NCI-H1105 treated with DMSO at 0.1 percent for 48 hours (cell line): Measurements from ENCODE around the gene CNMD.
A peak's percentile ranks its signal among the peaks of the same experiment; 100 is the strongest.

Experiments
- DNase-seq: peaks from one replicate; lab custom pipeline; 2025; lab: John Stamatoyannopoulos, UW

The CNMD gene

DNA sequence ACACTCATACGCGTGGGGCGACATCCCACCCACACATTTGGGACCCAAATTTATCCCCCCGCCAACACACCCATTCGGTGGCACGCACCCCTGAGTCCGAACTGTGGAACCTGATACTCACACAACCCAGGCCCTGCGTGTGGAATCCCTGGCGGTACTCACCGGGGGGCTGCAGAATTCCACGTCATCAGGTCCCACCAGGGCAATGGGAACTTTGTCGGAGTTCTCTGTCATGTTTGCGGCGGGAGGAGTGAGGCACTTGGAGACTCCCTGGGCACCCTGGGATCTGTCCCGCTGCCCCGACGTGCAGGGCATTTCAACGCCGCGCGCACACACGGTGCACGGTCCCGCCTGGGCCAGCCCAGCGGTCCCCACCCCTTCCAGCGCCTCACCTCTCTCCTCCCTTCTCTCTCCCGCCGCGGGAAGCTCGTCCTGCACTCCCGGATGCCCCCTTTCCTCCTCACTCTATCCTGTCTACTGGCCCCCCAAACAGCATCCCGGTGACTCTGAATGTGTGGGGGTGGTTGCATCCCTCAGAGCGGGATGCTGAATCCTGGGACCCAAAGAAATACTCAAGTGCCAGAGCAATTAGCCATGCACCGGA lies at the start of gene CNMD:
CNMD (minus strand) TSS at position 353 of the 604 bp plus-strand sequence; CDS start at position 234, 119 bp downstream.
- no peak for DNase-seq

DNA sequence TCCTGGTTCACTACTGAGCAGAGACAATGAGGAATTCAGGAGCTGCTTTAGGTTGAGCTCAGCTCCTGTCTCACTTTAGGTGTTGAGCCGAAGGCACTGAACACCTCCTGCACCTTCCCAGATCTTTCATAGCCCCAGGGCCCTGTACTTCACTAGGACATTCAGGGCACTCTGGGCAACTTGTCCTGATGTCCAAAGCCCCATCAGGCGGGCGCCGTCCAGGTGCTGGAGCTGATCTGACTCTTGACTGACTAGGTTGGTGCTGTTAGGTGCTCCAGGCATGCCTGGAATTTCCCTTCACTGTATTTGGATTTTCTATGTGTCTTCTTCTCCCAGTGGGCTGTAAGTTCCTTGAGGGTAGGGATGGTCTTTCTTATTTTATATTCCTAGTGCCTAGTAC lies 48.4 kb upstream of the CNMD start:
- DNase-seq = no peak

DNA sequence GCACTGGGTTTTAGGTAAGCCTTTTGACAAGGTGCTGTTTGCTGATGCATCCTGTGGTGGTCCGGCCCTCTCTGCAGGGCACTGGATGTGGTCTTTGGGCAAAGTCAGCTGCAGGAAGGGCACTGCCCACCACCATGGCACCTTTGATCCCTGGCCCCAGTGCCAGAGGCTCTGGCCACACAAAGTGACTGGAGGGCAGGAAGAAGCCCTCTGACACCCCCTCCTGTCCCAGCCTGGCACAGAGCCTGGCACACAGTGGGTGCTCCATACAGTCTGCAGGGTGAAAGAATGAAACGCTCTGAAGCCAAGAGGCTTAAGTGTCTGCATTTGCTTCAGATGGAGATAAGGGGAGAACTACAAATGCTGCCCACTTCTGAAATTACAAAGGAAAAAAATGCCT lies 47.6 kb upstream of the CNMD start:
- DNase-seq = no peak

- DNase-seq = no peak
Observed at GRCh38 chr13:52786766-52787165, 47.1 kb upstream of the CNMD start.

DNA sequence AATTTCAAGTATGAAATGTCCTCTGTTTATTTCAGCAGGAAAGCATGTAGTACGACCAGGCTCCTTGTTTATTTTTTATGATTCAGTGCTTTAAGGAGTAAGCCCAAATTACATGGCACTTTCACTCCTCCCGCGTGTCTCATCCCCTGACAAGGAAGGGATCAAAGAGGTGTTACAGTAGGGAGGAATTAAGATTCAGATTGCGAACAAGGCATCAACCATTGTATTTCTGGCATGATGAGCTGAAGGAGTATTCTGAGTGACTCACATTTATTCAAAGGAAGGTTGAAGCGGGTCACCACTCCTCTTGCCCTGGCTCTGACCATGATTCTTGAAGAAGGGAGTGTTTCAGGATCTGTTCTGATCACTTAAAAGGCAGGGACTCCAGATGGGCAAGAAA lies 46.1 kb upstream of the CNMD start:
- no peak for DNase-seq

DNA sequence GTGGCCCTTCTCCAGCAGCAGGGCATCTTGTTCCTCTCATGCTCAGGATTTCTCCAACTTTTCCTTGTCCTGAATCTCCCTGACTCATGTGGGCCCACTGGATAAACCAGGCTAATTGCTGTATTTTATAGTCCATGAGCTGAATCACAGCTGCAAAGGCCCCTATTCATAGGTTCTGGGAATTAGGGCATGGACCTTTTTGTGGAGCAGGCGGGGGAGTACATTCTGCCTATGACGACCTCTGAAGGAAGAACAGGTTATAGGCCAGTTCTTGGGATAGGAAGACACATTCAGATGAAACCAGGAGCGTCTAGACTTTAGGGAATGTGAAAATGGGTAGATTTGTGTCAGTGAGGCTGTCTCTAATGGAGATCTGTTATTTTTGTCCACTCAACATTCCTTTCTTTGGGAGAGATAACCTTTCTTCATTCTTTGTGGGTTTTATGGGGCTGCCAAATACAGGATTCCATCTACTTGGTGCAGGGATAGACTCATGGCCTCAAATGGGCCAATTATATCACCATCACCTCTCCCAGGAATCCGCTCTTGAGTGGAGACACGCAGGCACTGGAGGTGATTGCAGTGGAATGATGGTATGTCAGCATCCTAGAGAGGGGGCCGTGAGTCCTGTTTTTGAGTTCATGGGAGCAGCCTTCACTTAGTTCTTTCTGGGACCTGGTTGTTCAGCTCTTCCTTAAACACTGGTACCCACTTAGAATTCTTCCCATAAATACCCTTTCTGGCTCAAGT lies 45.1 kb upstream of the CNMD start:
- DNase-seq = no peak

- DNase-seq = no peak
Observed at GRCh38 chr13:52783943-52784342, 44.3 kb upstream of the CNMD start.

DNA sequence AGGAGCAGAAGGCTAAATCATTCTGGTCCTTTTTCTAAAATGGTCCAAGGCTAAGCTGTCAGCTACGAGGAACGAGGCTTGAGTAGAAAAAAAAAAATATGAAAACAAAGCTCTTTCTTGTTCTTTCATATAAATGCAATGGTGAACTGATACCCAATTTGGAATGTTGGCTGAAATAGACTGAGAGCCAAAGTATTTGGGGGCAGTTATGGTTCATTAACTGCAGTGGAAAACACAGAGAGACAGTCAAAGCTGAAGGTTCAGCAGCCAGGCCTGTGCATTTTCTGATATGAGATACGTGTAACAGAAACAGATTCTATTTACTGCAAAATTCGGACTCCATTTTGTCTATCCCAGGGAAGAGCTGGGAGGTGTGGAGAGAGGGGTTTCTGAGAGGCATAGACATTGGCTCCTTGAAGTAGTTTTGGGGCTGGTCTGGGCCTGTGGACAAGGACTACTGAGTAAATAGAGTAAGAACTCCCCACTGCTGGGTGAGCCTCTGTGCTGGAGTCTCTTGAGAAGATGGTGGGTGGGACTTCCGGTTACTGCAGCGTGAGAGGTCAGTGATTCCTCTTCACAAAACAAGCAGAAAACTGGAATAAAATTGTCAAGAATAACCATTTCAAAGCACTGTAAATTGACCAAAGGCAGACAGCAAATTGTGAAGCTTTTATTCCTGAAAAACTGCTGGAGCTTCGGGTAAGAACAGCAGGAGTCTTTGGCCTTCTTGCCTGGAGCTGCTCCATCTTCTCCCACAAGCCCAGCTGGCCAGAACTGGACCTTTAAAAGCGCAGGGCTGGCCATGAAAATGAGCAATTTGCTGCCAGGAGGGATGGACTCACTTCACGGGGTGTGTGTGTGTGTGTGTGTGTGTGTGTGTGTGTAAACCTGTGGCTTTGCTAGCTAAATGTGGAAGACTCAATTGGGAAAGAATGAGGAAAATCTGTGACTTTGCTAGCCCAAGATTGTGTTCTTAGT lies 43.1 kb upstream of the CNMD start:
- DNase-seq = no peak

DNA sequence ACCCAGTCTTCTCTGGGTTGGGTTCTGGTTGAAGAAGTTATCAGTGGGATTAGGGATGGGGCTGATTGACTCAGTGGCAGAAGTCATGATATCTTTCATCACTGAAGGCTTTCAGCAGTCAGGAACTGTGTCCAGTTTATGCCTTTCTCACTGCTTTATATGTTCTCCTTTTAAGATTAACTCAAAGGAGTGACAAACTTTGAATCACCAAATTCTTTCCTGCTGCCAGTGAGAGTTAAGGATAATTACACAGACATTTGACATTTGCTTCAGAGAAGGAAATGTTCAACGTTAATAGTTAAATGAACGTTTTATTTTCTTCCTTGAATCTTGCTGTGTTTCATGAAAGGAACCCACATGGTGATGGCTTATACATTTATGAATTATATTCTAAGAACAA lies 41.0 kb upstream of the CNMD start:
- no peak for DNase-seq

DNA sequence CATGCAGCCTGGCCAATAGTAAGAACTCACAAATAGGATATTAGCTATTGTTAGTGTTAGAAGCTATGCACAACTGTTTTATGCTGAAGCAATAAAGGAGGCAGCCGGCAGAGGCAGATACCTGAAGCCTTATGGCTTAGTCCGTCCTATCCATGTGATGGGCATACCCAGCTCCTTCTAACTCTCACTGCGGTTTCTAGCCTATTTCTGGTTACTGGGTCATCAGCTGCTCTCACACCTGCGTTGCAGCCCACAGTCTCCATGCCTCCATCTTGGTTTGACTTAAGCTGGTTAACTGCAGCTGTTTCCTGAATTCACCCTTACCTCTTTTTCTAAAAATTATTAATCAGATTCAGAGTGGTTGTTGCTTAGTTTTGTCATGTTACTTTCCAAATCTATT lies 40.5 kb upstream of the CNMD start:
- no peak for DNase-seq

GRCh38 chr13:52779103-52779502 lies 39.5 kb upstream of the CNMD start:
- no peak for DNase-seq

DNA sequence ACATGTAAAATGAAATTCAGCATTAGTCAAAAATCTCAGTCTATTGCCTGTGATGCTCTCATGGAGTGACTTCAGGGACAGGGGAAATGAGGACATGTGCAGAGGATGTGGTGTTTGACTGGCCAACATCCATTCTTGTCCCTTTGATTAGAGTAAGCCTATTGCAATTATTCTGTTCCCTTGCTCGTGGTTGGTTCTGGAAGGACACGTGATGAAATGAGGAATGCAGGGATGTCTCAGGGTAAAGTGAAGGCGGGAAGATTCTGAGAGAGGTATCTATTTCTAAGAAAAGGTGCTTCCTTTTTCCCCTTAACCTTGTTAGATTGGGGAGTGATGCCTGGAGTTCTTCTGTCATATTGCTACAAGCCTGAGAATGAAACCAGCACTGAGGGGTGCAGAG lies 37.1 kb upstream of the CNMD start:
- DNase-seq = no peak

DNA sequence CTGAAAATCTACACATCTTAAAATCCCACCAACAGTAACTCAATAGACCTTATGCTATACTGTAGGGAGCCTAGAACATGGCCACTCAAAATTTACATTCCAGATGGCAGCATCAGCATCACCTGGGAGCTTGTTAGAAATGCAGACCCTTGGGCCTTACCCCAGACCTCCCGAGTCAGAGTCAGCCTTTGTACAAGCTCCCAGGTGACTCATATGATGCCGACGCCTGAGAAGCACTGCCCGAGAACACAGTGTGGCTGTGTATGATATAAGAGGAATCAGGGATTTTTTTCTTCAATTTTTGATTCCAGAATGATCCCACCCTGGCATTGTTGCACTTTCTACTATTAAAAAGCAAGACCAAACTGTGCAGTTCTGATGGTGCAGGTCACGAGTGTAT lies 35.9 kb upstream of the CNMD start:
- DNase-seq = no peak

GRCh38 chr13:52767949-52768516 lies 28.4 kb upstream of the CNMD start:
- no peak for DNase-seq

DNA sequence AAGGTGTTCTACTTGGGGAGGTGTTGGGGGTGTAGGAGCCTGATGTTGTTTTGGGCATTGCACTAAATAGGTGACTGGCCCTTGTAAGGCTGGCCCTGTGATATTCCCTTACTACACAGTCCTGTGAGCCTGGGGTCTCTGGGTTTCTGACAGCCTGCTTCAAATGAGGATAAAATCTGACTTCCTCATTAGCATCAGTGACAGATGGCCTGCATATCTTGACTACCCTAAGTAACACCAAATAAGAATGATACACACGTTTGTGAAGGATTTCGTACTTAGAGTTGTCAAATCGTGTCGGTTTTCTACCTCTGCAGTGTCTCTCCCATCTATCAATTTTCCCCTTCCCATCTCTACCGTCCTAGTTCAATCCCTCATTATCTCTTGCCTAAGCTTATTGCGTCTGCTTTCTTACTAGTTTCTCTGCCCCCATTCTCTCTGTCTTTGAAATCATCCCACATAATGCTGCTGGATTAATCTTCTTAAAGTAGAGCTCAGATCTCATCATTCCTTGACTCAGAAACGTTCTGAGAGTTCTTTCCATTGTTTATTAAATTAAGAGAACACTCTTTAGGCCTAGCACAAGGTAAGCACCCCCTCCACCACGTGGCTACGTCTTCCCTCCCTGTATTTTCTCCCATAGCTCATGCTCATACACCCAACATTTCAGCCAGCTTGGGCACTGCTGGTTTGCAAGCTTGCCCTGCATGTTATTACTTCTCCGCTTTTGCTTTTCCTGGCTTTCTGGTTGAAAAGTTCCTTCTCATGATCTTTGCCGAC lies 26.2 kb upstream of the CNMD start:
- no peak for DNase-seq

- no peak for DNase-seq
Observed at GRCh38 chr13:52760077-52760476, 20.5 kb upstream of the CNMD start.

GRCh38 chr13:52758114-52758513 lies 18.5 kb upstream of the CNMD start:
- no peak for DNase-seq

GRCh38 chr13:52751196-52751595 lies 11.6 kb upstream of the CNMD start:
- DNase-seq = no peak

- DNase-seq = no peak
Observed at GRCh38 chr13:52750713-52751112, 11.1 kb upstream of the CNMD start.

- DNase-seq = peak; percentile 43
Observed at GRCh38 chr13:52749419-52749818, 9.8 kb upstream of the CNMD start.

DNA sequence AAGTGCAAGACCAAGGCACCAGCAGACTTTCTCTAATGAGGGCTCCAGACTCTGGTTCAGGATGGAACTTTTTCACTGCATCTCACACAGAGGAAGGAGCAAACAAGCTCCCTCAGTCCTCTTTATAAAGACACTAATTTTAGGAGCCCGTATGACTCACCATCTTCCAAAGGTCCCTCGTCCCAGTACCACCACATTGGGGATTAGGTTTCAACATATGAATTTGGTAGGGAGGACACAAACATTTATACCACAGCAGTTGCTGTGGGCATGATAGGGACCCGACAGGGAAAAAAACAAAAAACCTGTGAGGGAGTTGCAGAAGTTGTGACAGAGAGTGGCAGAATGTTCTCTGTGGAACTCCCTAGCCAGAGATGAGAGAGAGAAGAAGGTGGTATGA lies 6.5 kb upstream of the CNMD start:
- DNase-seq = no peak
